Skeletal muscle satellite cell (primary cell): ENCODE measurements around the gene STYXL1. TPM values are rescaled to one million over a fixed set of nuclear protein-coding genes. Genes with fewer than 3 reads are reported as not detected.
A peak's percentile ranks its signal among the peaks of the same experiment; 100 is the strongest.
"Not testable (repeated sequence)": the region's sequence is repeated elsewhere in the genome, so short reads cannot be mapped to it uniquely, and the experiment has no call there.

Source experiments
- H3K27me3 ChIP-seq: 2 replicates; pipeline ENCODE4 v1.7.0; 2013; ENCODE audit warnings: low read length; ENCODE audit not compliant: control insufficient read depth, insufficient read depth
- H3K36me3 ChIP-seq: 2 replicates; pipeline ENCODE4 v1.7.0; 2013; ENCODE audit warnings: mild to moderate bottlenecking, control low read depth, low read length; ENCODE audit not compliant: insufficient read depth
- H3K4me1 ChIP-seq: 2 replicates; pipeline ENCODE4 v1.7.0; 2013; ENCODE audit warnings: low read length; ENCODE audit not compliant: control insufficient read depth, insufficient read depth
- H3K4me2 ChIP-seq: 2 replicates; pipeline ENCODE4 v1.7.0; 2013; ENCODE audit warnings: mild to moderate bottlenecking, low read length
- H3K4me3 ChIP-seq: 2 replicates; pipeline ENCODE4 v1.7.0; 2013; ENCODE audit warnings: low read length
- H3K9ac ChIP-seq: 2 replicates; pipeline ENCODE4 v1.7.0; 2013; ENCODE audit warnings: mild to moderate bottlenecking, low read depth, low read length, moderate library complexity
- H3K9me3 ChIP-seq: replicated peaks from 2 replicates; pipeline ENCODE4 v1.7.0; 2013; ENCODE audit warnings: mild to moderate bottlenecking, control low read depth, low read length
- total RNA-seq: library from RNA; depleted of rRNA; stranded (reverse); fragments of >200 nt; gene quantifications from 2 replicates; pipeline ENCODE4 v1.2.3, GENCODE V29; 2012; rRNA removed

Gene STYXL1
- total RNA-seq = 36.9 and 57.3 TPM in 2 replicates

GRCh38 chr7:76047811-76048667 lies at the start of gene STYXL1, which contains the start of gene MDH2:
TSS of gene STYXL1 (minus strand) at chr7:76048000. CDS start at chr7:76030523, 17,477 bp downstream.
TSS of gene MDH2 (plus strand) at chr7:76048106. CDS start at chr7:76048161, 55 bp downstream.
- Histone ChIP-seq H3K9me3 (no peaks in the 10 kb centered on the region), H3K9ac (peak within 1 kb of the TSS; percentile 99), H3K4me2 (peak within 1 kb of the TSS; percentile 84), H3K27me3 (no peaks in the 10 kb centered on the region), H3K36me3 (peaks cover 11% of the 10 kb centered on the region), H3K4me1 (peaks cover 5% of the 10 kb centered on the region), H3K4me3 (peak within 1 kb of the TSS; percentile 99)

DNA sequence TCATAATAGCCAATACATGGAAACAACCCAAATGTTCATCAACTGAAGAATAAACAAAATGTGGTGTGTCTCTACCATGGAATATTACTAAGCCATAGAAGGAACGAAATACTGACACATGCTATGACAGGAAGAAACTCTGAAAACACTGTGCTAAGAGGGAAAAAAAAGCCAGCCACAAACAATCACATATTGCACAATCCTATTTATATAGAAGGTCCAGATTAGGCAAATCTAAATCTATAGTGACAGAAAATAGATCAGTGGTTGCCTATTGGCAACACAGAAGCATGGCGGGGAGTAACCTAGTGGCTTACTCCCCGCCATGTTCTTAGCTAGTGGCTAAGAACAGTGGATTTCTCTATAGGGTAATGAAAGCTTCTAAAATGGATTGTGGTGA lies 48.1 kb upstream of the STYXL1 start:
- Histone ChIP-seq H3K27me3 (no peaks in the 10 kb centered on the region), H3K36me3 (no peaks in the 10 kb centered on the region), H3K9ac (no peak overlapping the region), H3K9me3 (no peaks in the 10 kb centered on the region), H3K4me1 (no peaks in the 10 kb centered on the region), H3K4me2 (no peak overlapping the region), H3K4me3 (no peak overlapping the region)

GRCh38 chr7:76094326-76094725 lies 46.5 kb upstream of the STYXL1 start:
- H3K36me3 ChIP-seq, H3K27me3 ChIP-seq: not testable (repeated sequence)

GRCh38 chr7:76093531-76093930 lies 45.7 kb upstream of the STYXL1 start:
- H3K36me3 ChIP-seq, H3K9ac ChIP-seq, H3K4me2 ChIP-seq, H3K9me3 ChIP-seq, H3K4me1 ChIP-seq, H3K27me3 ChIP-seq, H3K4me3 ChIP-seq: not testable (repeated sequence)

More at GRCh38 chr7:76094326-76094725, 46.5 kb upstream of the STYXL1 start:
- H3K4me3 ChIP-seq, H3K9ac ChIP-seq, H3K9me3 ChIP-seq, H3K4me1 ChIP-seq, H3K4me2 ChIP-seq: not testable (repeated sequence)

GRCh38 chr7:76091506-76091905 lies 43.7 kb upstream of the STYXL1 start:
- Histone ChIP-seq H3K9ac (no peak overlapping the region), H3K4me2 (no peak overlapping the region), H3K9me3 (no peaks in the 10 kb centered on the region), H3K36me3 (no peaks in the 10 kb centered on the region), H3K27me3 (no peaks in the 10 kb centered on the region), H3K4me3 (no peak overlapping the region), H3K4me1 (peaks cover 12% of the 10 kb centered on the region)

- Histone ChIP-seq H3K27me3 (no peaks in the 10 kb centered on the region), H3K9me3 (no peaks in the 10 kb centered on the region), H3K4me3 (no peak overlapping the region), H3K36me3 (no peaks in the 10 kb centered on the region), H3K4me1 (peaks cover 26% of the 10 kb centered on the region), H3K9ac (no peak overlapping the region), H3K4me2 (no peak overlapping the region)
These were observed 42.2 kb upstream of the STYXL1 start for GRCh38 chr7:76089865-76090475.

GRCh38 chr7:76087362-76087791 lies 39.6 kb upstream of the STYXL1 start:
- peak overlapping the region; percentile 56 for H3K4me2 ChIP-seq
- peaks cover 36% of the 10 kb centered on the region for H3K4me1 ChIP-seq
- H3K9ac ChIP-seq, H3K27me3 ChIP-seq, H3K9me3 ChIP-seq, H3K4me3 ChIP-seq, H3K36me3 ChIP-seq: not testable (repeated sequence)

DNA sequence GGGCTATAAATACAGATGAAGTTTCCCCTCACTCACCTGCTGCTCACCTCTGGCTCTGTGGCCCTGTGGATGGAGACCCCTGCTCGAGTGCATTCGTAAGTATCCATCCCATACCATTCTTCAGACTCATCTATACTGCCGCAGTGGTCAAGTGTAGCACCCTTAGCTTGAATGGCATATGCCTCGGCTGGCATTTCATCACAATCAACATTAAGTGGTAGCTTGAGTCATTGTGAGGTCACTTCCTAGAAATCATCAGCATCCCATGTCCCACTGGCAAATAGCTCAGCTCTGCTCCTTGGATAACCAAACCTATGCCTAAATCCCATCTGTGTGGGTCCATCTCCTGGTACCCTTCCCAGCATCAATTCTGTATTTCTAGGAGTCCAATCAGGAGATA lies 38.3 kb upstream of the STYXL1 start:
- Histone ChIP-seq H3K36me3 (no peaks in the 10 kb centered on the region), H3K9ac (no peak overlapping the region), H3K4me1 (peaks cover 44% of the 10 kb centered on the region), H3K27me3 (no peaks in the 10 kb centered on the region), H3K4me3 (peak overlapping the region; percentile 45), H3K9me3 (no peaks in the 10 kb centered on the region), H3K4me2 (peak overlapping the region; percentile 28)

DNA sequence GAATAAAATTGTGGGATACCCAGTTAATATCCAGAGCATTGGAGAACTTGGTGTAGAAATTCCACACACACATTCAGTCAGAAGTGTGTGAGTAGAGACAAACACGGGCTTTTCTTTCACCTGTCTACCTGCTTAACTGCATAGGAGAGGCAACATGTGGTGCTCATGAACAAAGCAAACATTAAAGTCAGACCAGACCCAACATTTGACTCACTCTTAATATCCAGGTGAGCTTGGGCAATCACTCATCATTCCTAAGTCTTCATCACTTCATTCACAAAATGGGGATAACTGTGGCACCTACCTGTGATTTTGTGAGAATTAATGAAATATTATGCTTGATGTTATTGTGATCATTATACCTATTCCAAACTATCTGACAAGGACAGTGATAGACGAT lies 36.3 kb upstream of the STYXL1 start:
- H3K36me3 ChIP-seq, H3K27me3 ChIP-seq, H3K9ac ChIP-seq, H3K4me2 ChIP-seq, H3K9me3 ChIP-seq, H3K4me3 ChIP-seq: not testable (repeated sequence)
- peaks cover 44% of the 10 kb centered on the region for H3K4me1 ChIP-seq

- H3K9me3 ChIP-seq = no peaks in the 10 kb centered on the region
- peaks cover 19% of the 10 kb centered on the region for H3K4me1 ChIP-seq
These were observed 32.4 kb upstream of the STYXL1 start for GRCh38 chr7:76080204-76080603.

DNA sequence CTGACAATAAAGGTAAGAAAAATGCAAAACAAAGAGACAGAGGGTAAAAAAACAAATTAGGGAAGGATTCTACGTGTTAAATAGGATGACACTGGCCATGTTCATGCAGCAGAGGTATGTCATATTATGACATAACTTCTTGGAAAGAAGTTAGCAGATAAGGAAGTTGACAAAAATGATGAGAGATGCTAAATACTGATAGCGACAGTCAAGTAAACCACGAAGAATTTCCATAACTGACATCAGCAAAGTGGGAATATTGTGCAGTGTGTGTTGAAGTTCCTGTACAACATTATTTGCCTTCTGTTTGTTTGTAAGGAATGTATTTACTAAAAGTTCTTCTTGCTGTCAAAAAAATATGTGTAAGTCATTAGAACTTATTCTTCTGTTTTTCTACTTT lies 29.6 kb upstream of the STYXL1 start:
- Histone ChIP-seq H3K4me1 (peaks cover 10% of the 10 kb centered on the region), H3K4me3 (no peak overlapping the region), H3K27me3 (no peaks in the 10 kb centered on the region), H3K9ac (no peak overlapping the region), H3K36me3 (no peaks in the 10 kb centered on the region), H3K4me2 (no peak overlapping the region), H3K9me3 (no peaks in the 10 kb centered on the region)

More at GRCh38 chr7:76080204-76080603, 32.4 kb upstream of the STYXL1 start:
- Histone ChIP-seq H3K4me2 (no peak overlapping the region), H3K27me3 (no peaks in the 10 kb centered on the region), H3K36me3 (no peaks in the 10 kb centered on the region), H3K4me3 (no peak overlapping the region), H3K9ac (no peak overlapping the region)
